GM12865 (cell line): ENCODE measurements around the gene TGFBI.

Experiments used
- DNase-seq: peaks from one replicate; pipeline ENCODE4 v3.0.0; 2010; ENCODE audit warnings: low read depth
- H3K4me3 ChIP-seq: 2 replicates; pipeline ENCODE4 v1.5.1; 2011; ENCODE audit warnings: mild to moderate bottlenecking, low read depth, low read length, control low read depth
- CTCF ChIP-seq: IDR thresholded peaks from 2 replicates; pipeline ENCODE4 v1.5.1; 2011; ENCODE audit warnings: low read length, control low read depth, low read depth, inconsistent platforms; ENCODE audit not compliant: insufficient read depth; ENCODE audit errors: missing control alignments

The TGFBI gene

DNA sequence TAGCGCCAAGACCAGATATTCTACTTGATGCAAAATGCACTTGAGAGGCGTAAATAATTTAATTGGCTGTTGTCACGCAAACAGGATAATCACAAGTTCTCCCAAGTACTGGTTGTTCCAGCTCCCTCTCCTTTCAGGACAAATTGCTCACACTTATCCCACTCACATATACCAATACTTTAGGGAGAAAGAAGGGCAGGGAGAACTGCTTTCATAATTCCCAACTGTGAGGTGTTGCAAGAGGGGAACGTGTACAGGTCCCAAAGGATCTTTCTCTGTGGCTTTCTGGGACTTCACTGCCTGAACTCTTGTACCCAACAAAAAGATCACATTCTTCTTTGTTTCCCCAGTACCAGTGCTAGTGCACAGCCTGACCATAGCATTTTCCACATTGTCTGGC, 21.5 kb upstream of the TGFBI start:
- DNase-seq: no peak
- no peak for TF ChIP-seq CTCF
- H3K4me3 ChIP-seq: no peak overlapping the region

GRCh38 chr5:136011414-136012001, 17.3 kb upstream of the TGFBI start:
- H3K4me3 ChIP-seq: no peak overlapping the region
- no peak for DNase-seq
- no peak for TF ChIP-seq CTCF

GRCh38 chr5:136012041-136012804, 16.6 kb upstream of the TGFBI start:
- no peak for DNase-seq
- H3K4me3 ChIP-seq: no peak overlapping the region
- TF ChIP-seq CTCF: no peak

DNA sequence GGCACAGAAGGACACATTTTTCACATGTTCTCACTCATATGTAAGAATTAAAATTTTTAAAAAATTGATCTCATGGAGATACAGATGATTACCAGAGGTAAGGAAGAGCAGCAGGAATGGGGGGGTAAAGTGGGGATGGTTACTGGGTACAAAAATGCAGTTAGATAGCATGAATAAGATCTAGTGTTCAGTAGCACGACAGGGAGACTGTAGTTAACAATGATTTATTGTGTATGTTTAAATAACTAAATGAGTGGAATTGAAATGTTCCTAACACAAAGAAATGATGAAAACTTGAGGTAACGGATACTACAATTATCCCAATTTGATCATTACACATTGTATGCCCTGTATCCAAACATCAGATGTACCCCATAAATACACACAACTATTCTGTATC, 15.2 kb upstream of the TGFBI start:
- H3K4me3 ChIP-seq: no peak overlapping the region
- DNase-seq: no peak
- TF ChIP-seq CTCF: no peak

DNA sequence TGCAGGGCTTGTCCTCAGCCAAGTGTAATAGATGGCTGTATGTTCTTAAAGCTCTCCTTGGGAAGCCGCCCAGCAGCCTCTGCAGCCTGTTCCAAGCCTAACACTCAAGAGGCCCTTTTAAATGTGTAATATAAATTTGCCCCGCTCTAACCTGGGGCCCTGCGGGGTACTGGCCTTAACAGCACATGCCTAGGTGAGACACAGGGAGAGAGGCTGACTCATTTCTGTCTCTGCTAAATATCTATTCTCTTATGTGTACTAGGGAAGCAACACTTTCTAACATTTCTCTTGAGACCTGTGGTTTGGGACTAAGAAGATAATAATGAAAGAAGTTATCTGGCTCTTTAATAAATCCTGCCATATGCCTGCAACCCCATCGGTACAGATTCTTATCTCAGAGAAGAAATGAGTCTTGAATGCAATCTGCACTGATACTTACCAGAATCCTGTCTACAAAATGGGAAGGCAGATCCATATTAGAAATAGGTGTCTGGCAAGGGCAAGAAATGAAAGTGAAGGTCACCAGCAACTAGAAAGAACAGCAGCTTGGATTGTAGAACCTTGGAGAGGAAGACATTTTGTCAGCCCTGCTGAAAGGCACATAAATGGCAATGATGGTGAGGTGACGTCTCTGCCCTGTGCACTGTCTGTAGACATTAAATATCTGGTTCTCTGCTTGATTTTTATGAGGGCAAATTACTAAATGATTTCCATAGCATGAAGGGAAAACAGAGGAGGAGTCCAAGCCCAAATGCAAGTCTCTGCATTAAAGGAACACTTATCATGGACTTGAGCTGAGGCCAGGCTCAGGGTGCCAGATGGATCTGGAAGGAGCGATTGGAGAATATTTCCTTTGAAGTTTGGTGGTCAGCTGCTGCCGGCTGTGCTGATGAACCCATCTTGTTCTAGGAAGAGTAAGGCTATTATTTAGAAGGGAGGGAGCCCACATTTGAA, 14.5 kb upstream of the TGFBI start:
- no peak for TF ChIP-seq CTCF
- H3K4me3 ChIP-seq: no peak overlapping the region
- peak; percentile 37 for DNase-seq

- no peak for TF ChIP-seq CTCF
- DNase-seq: no peak
Observed at GRCh38 chr5:136015003-136015375, 13.8 kb upstream of the TGFBI start.

More at GRCh38 chr5:136015003-136015375, 13.8 kb upstream of the TGFBI start:
- no peak overlapping the region for H3K4me3 ChIP-seq
